ENCODE measurements around the gene DAGLA. TPM values are rescaled to one million over a fixed set of nuclear protein-coding genes. Genes with fewer than 3 reads are reported as not detected.

DAGLA gene
- total RNA-seq, 2 experiments from 2014 or later: 0.05 TPM; not detected in 1

- H3K4me1 Mint-ChIP-seq (ENCODE audit: low read depth): peaks cover 4% of the 10 kb centered on the region
- no peak for DNase-seq
- intact Hi-C loops (cut with micrococcal nuclease): no loop called here
- ChIA-PET POLR2A (no interaction called here), CTCF (no interaction called here)
- H3K36me3 Mint-ChIP-seq (ENCODE audit: low read depth): no peaks in the 10 kb centered on the region
- H3K27ac Mint-ChIP-seq: no peak overlapping the region
- no peak for TF ChIP-seq CTCF (IDR thresholded peaks at IDR 0.05)
- no peak for ATAC-seq
- H3K4me3 Mint-ChIP-seq: no peak overlapping the region
- H3K9me3 Mint-ChIP-seq: no peaks in the 10 kb centered on the region
- no peaks in the 10 kb centered on the region for H3K27me3 Mint-ChIP-seq
Measured at GRCh38 chr11:61725781-61726231, 45.6 kb downstream of the DAGLA start.

GRCh38 chr11:61726775-61727174 lies 46.6 kb downstream of the DAGLA start:
- Mint-ChIP-seq H3K27ac (no peak overlapping the region), H3K36me3 (ENCODE audit: low read depth) (no peaks in the 10 kb centered on the region), H3K27me3 (no peaks in the 10 kb centered on the region), H3K4me3 (no peak overlapping the region), H3K9me3 (no peaks in the 10 kb centered on the region), H3K4me1 (ENCODE audit: low read depth) (peaks cover 4% of the 10 kb centered on the region)
- ATAC-seq (no peak), DNase-seq (no peak)
- intact Hi-C loops (cut with micrococcal nuclease): no loop called here
- POLR2A ChIA-PET: no interaction called here
- CTCF ChIA-PET: no interaction called here
- no peak for TF ChIP-seq CTCF (IDR thresholded peaks at IDR 0.05)

GRCh38 chr11:61727401-61727811 lies 47.2 kb downstream of the DAGLA start:
- ATAC-seq (no peak), DNase-seq (no peak)
- CTCF ChIA-PET: interaction anchor here (0.8 kb wide), 1 partner anchor 355 kb away, joined by 3 read pairs; no protein-coding TSS in a partner anchor
- H3K9me3 Mint-ChIP-seq: no peaks in the 10 kb centered on the region
- H3K4me1 Mint-ChIP-seq (ENCODE audit: low read depth): peaks cover 4% of the 10 kb centered on the region
- H3K36me3 Mint-ChIP-seq (ENCODE audit: low read depth): no peaks in the 10 kb centered on the region
- H3K27me3 Mint-ChIP-seq: no peaks in the 10 kb centered on the region
- no peak for TF ChIP-seq CTCF (IDR thresholded peaks at IDR 0.05)
- intact Hi-C loops (cut with micrococcal nuclease): no loop called here
- no peak overlapping the region for H3K4me3 Mint-ChIP-seq
- POLR2A ChIA-PET: no interaction called here
- H3K27ac Mint-ChIP-seq: no peak overlapping the region

GRCh38 chr11:61728066-61728939 lies 48.1 kb downstream of the DAGLA start:
- DNase-seq (no peak), ATAC-seq (no peak)
- H3K4me1 Mint-ChIP-seq (ENCODE audit: low read depth): peaks cover 5% of the 10 kb centered on the region
- H3K4me3 Mint-ChIP-seq: no peak overlapping the region
- POLR2A ChIA-PET: interaction anchor here (0.6 kb wide), 1 partner anchor 196 kb away, joined by 3 read pairs; no protein-coding TSS in a partner anchor
- H3K27ac Mint-ChIP-seq: no peak overlapping the region
- H3K27me3 Mint-ChIP-seq: no peaks in the 10 kb centered on the region
- no peaks in the 10 kb centered on the region for H3K9me3 Mint-ChIP-seq
- TF ChIP-seq CTCF (IDR thresholded peaks at IDR 0.05): no peak
- H3K36me3 Mint-ChIP-seq (ENCODE audit: low read depth): no peaks in the 10 kb centered on the region
- intact Hi-C loops (cut with micrococcal nuclease): no loop called here
- CTCF ChIA-PET: interaction anchor here (1.4 to 1.5 kb wide), 2 partner anchors 90 to 100 kb away, joined by 3 to 6 read pairs; no protein-coding TSS in a partner anchor

- intact Hi-C loops (cut with micrococcal nuclease): no loop called here
- DNase-seq: peak; percentile 34
Measured at GRCh38 chr11:61728940-61729219, 48.7 kb downstream of the DAGLA start.

More at GRCh38 chr11:61728940-61729219, 48.7 kb downstream of the DAGLA start:
- Mint-ChIP-seq H3K9me3 (no peaks in the 10 kb centered on the region), H3K27me3 (no peaks in the 10 kb centered on the region), H3K27ac (no peak overlapping the region), H3K4me3 (no peak overlapping the region), H3K36me3 (ENCODE audit: low read depth) (no peaks in the 10 kb centered on the region), H3K4me1 (ENCODE audit: low read depth) (peaks cover 5% of the 10 kb centered on the region)
- ChIA-PET CTCF (interaction anchor here (1.4 to 1.5 kb wide), 2 partner anchors 90 to 101 kb away, joined by 3 to 6 read pairs; no protein-coding TSS in a partner anchor), POLR2A (interaction anchor here (0.6 kb wide), 1 partner anchor 196 kb away, joined by 3 read pairs; no protein-coding TSS in a partner anchor)
- no peak for TF ChIP-seq CTCF (IDR thresholded peaks at IDR 0.05)
- ATAC-seq: no peak

Data from activated CD8-positive, alpha-beta T cell treated with anti-CD3 and anti-CD28 coated beads for 36 hours (primary cell).